GM12878 (cell line): ENCODE data around the gene C18orf63. TPM values are rescaled to one million over a fixed set of nuclear protein-coding genes. Genes with fewer than 3 reads are reported as not detected.
A peak's percentile ranks its signal among the peaks of the same experiment; 100 is the strongest.

Experiments used
- ATAC-seq: fragments of 200-7000 bp; cut with Tn5 transposase; 3 replicates; pipeline ENCODE4 v1.9.1; 2020; ENCODE audit warnings: mild to moderate bottlenecking, moderate library complexity
- BruUV-seq: library from RNA; stranded (reverse); fragments of 400-500 nt; replicated peaks from 2 replicates; lab custom pipeline; 2021; lab: Mats Ljungman, UMichigan
- CTCF ChIA-PET: fragments of 300-600 bp; sonication (Branson Sonifier 250); formaldehyde crosslinking; extraction: SDS; loops from one replicate; lab custom pipeline; 2021; ENCODE audit warnings: inconsistent platforms; lab: Yijun Ruan, JAX
- POLR2A ChIA-PET: fragments of 350-600 bp; formaldehyde crosslinking; extraction: SDS; loops from one replicate; lab custom pipeline; 2021; ENCODE audit warnings: inconsistent platforms; lab: Charles Lee
- RAD21 ChIA-PET: fragments of 300-600 bp; sonication (Branson Sonifier 250); formaldehyde crosslinking; loops from one replicate; lab custom pipeline; 2023; ENCODE audit warnings: antibody characterized with exemption; ENCODE audit not compliant: unreplicated experiment; lab: Charles Lee
- SMC1A ChIA-PET: fragments of 300-600 bp; sonication (Branson Sonifier 250); formaldehyde crosslinking; loops from one replicate; lab custom pipeline; 2023; ENCODE audit not compliant: unreplicated experiment, uncharacterized antibody; lab: Charles Lee
- DNase-seq: peaks from one replicate; pipeline ENCODE4 v3.0.0-alpha.2; 2011; ENCODE audit warnings: low read depth, low spot score
- FAIRE-seq: peaks from 3 replicates; lab custom pipeline; 2011; peaks lifted over from hg19 to GRCh38; lab: Jason Lieb, UNC
- H2AFZ ChIP-seq: 2 replicates; pipeline ENCODE4 v1.6.0; 2011; ENCODE audit warnings: low read depth, low read length, control low read depth; ENCODE audit not compliant: control insufficient read depth
- H3K27ac ChIP-seq: 2 replicates; pipeline ENCODE4 v1.5.1; 2011; ENCODE audit warnings: control low read depth; ENCODE audit not compliant: control insufficient read depth, insufficient read depth
- H3K27me3 ChIP-seq, 2 experiments: replicated peaks in 1 of 2; 2 replicates each; pipeline versions ENCODE4 v1.6.0 to v1.6.1; 2011; ENCODE audit warnings: low read length in 1 of 2; ENCODE audit not compliant: control insufficient read depth in 2 of 2, insufficient read depth in 2 of 2
- H3K36me3 ChIP-seq, 2 experiments: 2 replicates each; pipeline ENCODE4 v1.5.1; 2011; ENCODE audit warnings: low read length in 1 of 2; ENCODE audit not compliant: control insufficient read depth in 2 of 2, insufficient read depth in 2 of 2
- H3K4me1 ChIP-seq: 2 replicates; pipeline ENCODE4 v1.6.1; 2011; ENCODE audit warnings: mild to moderate bottlenecking, low read length, moderate library complexity, mixed read lengths; ENCODE audit not compliant: control insufficient read depth, insufficient read depth
- H3K4me2 ChIP-seq: 2 replicates; pipeline ENCODE4 v1.6.0; 2011; ENCODE audit warnings: control low read depth; ENCODE audit not compliant: control insufficient read depth, insufficient read depth
- H3K4me3 ChIP-seq: fragments of 200-600 bp; sonication (generic); 2 replicates; pipeline ENCODE4 v1.5.1; 2016
- H3K79me2 ChIP-seq: 2 replicates; pipeline ENCODE4 v1.6.0; 2011; ENCODE audit warnings: low read length; ENCODE audit not compliant: control insufficient read depth, insufficient read depth
- H3K9ac ChIP-seq: 2 replicates; pipeline ENCODE4 v1.8.0; 2011; ENCODE audit warnings: low read length, control low read depth, mixed read lengths; ENCODE audit not compliant: control insufficient read depth, insufficient read depth
- H3K9me3 ChIP-seq: replicated peaks from 3 replicates; pipeline ENCODE4 v1.5.1; 2011; ENCODE audit warnings: mild to moderate bottlenecking, low read length; ENCODE audit not compliant: control insufficient read depth, insufficient read depth
- H4K20me1 ChIP-seq: 2 replicates; pipeline ENCODE4 v1.6.0; 2011; ENCODE audit not compliant: control insufficient read depth, insufficient read depth
- CEBPZ ChIP-seq: fragments of 150-350 bp; IDR thresholded peaks from 2 replicates; pipeline ENCODE4 v1.6.1; 2016; ENCODE audit warnings: low read depth, low read length
- NFYB ChIP-seq: IDR thresholded peaks from 2 replicates; pipeline ENCODE4 v1.6.1; 2011; ENCODE audit warnings: low read depth, mild to moderate bottlenecking, low read length, improper control_type of control experiment, moderate library complexity; ENCODE audit not compliant: insufficient read depth
- NR2C1 ChIP-seq: fragments of 450-650 bp; IDR thresholded peaks from 2 replicates; pipeline ENCODE4 v1.6.1; 2017; ENCODE audit warnings: antibody characterized with exemption, mild to moderate bottlenecking, moderate library complexity
- SPI1 ChIP-seq: IDR thresholded peaks from 2 replicates; pipeline ENCODE4 v1.6.1; 2011; ENCODE audit warnings: low read depth, mild to moderate bottlenecking, low read length, moderate library complexity, borderline replicate concordance; ENCODE audit not compliant: insufficient read depth
- WGBS: methylation state at CpG from one replicate; pipeline ENCODE4 v1.1.6; 2016; ENCODE audit warnings: low lambda C conversion rate; ENCODE audit not compliant: insufficient replicate concordance, insufficient coverage; ENCODE audit errors: missing lambda C conversion rate; 5-methylcytosine and 5-hydroxymethylcytosine counted together
- in situ Hi-C: fragments of 300-500 bp; cut with MboI; formaldehyde crosslinking; loops from 9 replicates; pipeline ENCODE4 v1.14.3; 2018; ENCODE audit warnings: mixed read lengths
- intact Hi-C: fragments of 100-400 bp; cut with micrococcal nuclease; formaldehyde crosslinking; loops from one replicate; pipeline ENCODE4 v1.14.2; 2022; ENCODE audit not compliant: unreplicated experiment
- polyA plus RNA-seq, 11 experiments: library from polyadenylated mRNA; depleted of rRNA in 4 of 11; unstranded in 6 of 11; stranded (reverse) in 5 of 11; fragments of >200 nt; fragmentation: Nextera tagmentation in 4 of 11; fragmentation: Illumina TruSeq in 1 of 11; extraction: Ambion mirVana in 4 of 11; extraction: Trizol in 1 of 11; gene quantifications; 1 replicate in 1 of 11; 2 replicates in 10 of 11; pipeline versions ENCODE4 v1.2.1 to v1.2.3, GENCODE V29; 2011 to 2016; ENCODE audit warnings: inconsistent platforms in 2 of 11, missing spikeins in 2 of 11, low read depth in 1 of 11
- total RNA-seq, 4 experiments: library from RNA; depleted of rRNA in 3 of 4; stranded (reverse); fragments of >200 nt in 3 of 4; fragmentation: Illumina TruSeq in 1 of 4; extraction: Trizol in 1 of 4; gene quantifications; 2 replicates each; pipeline versions ENCODE4 v1.2.1 to v1.2.3, GENCODE V29; 2013 to 2021
- TF ChIP-seq, protein P1 (sequence below): IDR thresholded peaks from 2 replicates; pipeline ENCODE4 v1.6.1; 2011; ENCODE audit warnings: low read depth, mild to moderate bottlenecking, low read length, moderate library complexity, borderline replicate concordance; ENCODE audit errors: extremely low read depth

Gene C18orf63
- total and polyA plus RNA-seq, 10 of the 15 experiments (the other 5 are each of a cell fraction or from before 2014, with no cell fraction given) = not detected

DNA sequence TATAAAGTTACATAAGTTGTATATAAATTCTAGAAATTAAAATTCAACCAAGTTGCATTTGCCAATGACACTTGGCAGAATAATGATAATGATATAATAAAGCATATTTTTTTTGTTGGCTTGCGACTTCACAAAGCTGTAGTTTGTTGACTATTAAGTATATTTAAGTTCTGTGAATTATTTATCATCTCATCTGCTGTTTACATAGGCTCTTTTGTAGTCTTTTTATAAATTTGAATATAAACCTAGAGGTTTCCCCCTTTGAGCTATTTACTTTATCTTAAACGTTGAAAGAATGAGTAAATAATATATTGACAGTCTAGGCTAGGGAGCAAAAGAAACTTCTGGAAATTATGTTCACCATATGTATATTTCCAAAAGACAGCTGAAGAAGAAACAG is 32.9 kb downstream of the C18orf63 start (continued):
- TF ChIP-seq CEBPZ = no peak

DNA sequence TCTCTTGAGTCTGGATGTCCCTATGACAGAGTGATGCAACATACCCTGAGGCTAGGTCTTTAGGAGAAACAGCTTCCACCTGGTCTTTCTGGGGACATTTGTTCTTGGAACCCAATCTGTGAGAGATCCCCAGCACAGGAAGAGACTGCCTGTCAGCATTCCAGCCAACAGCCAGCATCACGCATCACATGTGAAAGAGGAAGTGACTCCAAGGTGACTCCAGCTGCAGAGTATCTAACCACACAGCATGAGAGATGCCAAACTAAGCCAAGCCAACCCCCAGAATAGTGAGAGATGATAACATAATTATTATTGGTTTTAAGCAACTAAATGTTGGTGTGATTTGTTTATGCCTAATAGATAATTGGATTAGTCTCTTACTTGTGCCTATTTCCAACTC is 35.7 kb downstream of the C18orf63 start:
- Histone ChIP-seq H2AFZ (no peak overlapping the region), H3K4me2 (no peak overlapping the region), H4K20me1 (no peaks in the 10 kb centered on the region), H3K4me1 (no peaks in the 10 kb centered on the region), H3K4me3 (no peak overlapping the region), H3K27me3 (peaks cover 0 to 2% of the 10 kb centered on the region in 2 experiments; a peak in 1 of 4 replicates), H3K9ac (no peak overlapping the region), H3K79me2 (no peaks in the 10 kb centered on the region), H3K27ac (no peak overlapping the region), H3K36me3 (no peaks in the 10 kb centered on the region), H3K9me3 (no peaks in the 10 kb centered on the region)
- ChIA-PET RAD21 (interaction anchor here (0.7 kb wide), 1 partner anchor 142 kb away, joined by 3 read pairs; no protein-coding TSS in a partner anchor), CTCF (interaction anchor here (0.6 to 6.4 kb wide), 4 partner anchors 139 to 201 kb away, joined by 3 to 33 read pairs (median 4); no protein-coding TSS in a partner anchor), POLR2A (no interaction called here), SMC1A (interaction anchor here (1.0 kb wide), 1 partner anchor 142 kb away, joined by 3 read pairs; no protein-coding TSS in a partner anchor)
- TF ChIP-seq, protein P1, sequence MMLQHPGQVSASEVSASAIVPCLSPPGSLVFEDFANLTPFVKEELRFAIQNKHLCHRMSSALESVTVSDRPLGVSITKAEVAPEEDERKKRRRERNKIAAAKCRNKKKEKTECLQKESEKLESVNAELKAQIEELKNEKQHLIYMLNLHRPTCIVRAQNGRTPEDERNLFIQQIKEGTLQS = no peak
- TF ChIP-seq NR2C1 = no peak
- no peak for TF ChIP-seq NFYB
- peak; percentile 90 for TF ChIP-seq SPI1
- in situ Hi-C loops = loop anchor here (5.0 kb wide), 2 partner anchors 146 to 201 kb away; partner anchors contain the start of gene CNDP2
- DNase-seq (no peak), FAIRE-seq (peak; percentile 52), ATAC-seq (peak; percentile 66)
- 0% methylated on average over 1 of the region's 1 CpG for WGBS
- intact Hi-C loops = no loop called here
- no TSS peak for BruUV-seq
